Measurements from ENCODE around the gene EMC6. TPM values are rescaled to one million over a fixed set of nuclear protein-coding genes. Genes with fewer than 3 reads are reported as not detected.

Gene EMC6
- total RNA-seq, 2 donors from 2014 or later, result 12.7 to 31.8 TPM

DNA sequence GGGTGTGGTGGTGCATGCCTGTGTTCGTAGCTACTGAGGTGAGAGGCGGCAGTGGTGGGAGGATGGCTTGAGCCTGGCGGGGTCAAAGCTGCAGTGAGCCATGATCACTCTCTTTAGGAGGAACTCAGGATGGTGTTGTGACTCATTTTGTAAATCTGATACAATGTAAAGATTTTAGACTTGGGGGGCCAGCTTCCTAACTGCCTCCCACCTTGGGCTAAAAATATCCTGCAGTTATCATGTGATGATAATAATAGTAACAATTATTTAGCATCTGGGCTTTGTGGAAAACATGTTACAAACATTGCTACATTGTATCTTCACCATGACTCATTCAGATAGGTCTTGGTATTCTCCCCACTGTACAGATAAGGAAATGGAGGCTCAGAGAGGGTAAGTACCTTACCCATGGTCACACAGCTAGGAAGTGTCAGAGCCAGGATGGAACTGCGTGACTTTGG is 24.7 kb upstream of the EMC6 start:
- Histone ChIP-seq H3K36me3 (no peaks in the 10 kb centered on the region), H3K4me1 (replicated peaks) (no peaks in the 10 kb centered on the region), H3K27ac (no peak overlapping the region), H3K9me3 (no peaks in the 10 kb centered on the region), H3K4me3 (no peak overlapping the region), H3K27me3 (replicated peaks; ENCODE audit: insufficient read depth) (no peaks in the 10 kb centered on the region)
- no peak for DNase-seq (ENCODE audit: low spot score)
- TF ChIP-seq POLR2A (IDR thresholded peaks at IDR 0.05), result no peak
- intact Hi-C loops (cut with DNase I), result loop anchor here (10.0 kb wide), 1 partner anchor 599 kb away; no protein-coding TSS in a partner anchor
- 92% methylated on average over 4 of the region's 4 CpGs for WGBS

DNA sequence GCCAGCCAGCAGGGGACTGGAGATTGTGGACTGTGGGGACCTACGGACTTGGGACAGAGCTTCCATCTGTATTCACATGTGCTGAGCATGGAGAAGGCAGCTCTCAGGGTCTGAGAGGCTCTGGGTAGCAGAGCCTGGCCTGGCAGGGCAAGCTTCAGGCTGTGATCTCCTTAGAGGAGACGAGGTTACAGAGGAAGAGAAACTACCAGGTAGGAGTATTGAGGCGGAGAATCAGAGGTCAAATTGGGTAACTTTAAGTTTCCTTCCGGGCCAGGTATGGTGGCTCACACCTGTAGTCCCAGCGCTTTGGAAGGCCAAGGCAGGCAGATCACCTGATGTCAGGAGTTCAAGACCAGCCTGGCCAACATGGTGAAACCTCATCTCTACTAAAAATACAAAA is 23.3 kb upstream of the EMC6 start:
- Histone ChIP-seq H3K27me3 (replicated peaks; ENCODE audit: insufficient read depth) (no peaks in the 10 kb centered on the region), H3K4me3 (no peak overlapping the region), H3K27ac (no peak overlapping the region), H3K4me1 (replicated peaks) (no peaks in the 10 kb centered on the region), H3K9me3 (no peaks in the 10 kb centered on the region), H3K36me3 (no peaks in the 10 kb centered on the region)
- intact Hi-C loops (cut with DNase I), result loop anchor here (10.0 kb wide), 1 partner anchor 601 kb away; no protein-coding TSS in a partner anchor
- TF ChIP-seq, protein P1, sequence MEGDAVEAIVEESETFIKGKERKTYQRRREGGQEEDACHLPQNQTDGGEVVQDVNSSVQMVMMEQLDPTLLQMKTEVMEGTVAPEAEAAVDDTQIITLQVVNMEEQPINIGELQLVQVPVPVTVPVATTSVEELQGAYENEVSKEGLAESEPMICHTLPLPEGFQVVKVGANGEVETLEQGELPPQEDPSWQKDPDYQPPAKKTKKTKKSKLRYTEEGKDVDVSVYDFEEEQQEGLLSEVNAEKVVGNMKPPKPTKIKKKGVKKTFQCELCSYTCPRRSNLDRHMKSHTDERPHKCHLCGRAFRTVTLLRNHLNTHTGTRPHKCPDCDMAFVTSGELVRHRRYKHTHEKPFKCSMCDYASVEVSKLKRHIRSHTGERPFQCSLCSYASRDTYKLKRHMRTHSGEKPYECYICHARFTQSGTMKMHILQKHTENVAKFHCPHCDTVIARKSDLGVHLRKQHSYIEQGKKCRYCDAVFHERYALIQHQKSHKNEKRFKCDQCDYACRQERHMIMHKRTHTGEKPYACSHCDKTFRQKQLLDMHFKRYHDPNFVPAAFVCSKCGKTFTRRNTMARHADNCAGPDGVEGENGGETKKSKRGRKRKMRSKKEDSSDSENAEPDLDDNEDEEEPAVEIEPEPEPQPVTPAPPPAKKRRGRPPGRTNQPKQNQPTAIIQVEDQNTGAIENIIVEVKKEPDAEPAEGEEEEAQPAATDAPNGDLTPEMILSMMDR (IDR thresholded peaks at IDR 0.05), result no peak
- TF ChIP-seq POLR2A (IDR thresholded peaks at IDR 0.05) (no peak), POLR2AphosphoS5 (IDR thresholded peaks at IDR 0.05) (no peak)
- 58% methylated on average over 5 of the region's 5 CpGs for WGBS
- DNase-seq (ENCODE audit: low spot score), result no peak

DNA sequence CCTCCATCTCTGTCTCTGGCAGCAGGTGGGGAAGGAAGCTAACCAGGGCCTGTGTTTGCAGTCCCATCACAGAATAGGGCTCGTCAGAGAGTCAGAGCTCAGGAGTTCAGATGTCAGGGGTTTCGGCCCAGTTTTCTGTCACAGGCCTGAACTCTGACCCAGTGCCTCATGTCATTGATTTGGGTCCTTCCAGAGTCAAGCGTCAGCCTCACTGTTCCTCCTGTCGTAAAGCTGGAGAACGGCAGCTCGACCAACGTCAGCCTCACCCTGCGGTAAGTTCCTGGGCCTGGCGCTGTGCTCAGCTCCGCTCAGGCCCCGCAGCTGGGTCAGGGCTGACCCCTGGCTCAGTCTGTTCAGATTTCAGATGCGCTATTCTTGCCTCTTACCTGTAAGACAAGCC is 21.4 kb upstream of the EMC6 start:
- intact Hi-C loops (cut with DNase I), result loop anchor here (10.0 kb wide), 1 partner anchor 602 kb away; no protein-coding TSS in a partner anchor
- no peak overlapping the region for H3K27ac ChIP-seq
- H3K4me1 ChIP-seq (replicated peaks), result no peaks in the 10 kb centered on the region
- no peaks in the 10 kb centered on the region for H3K9me3 ChIP-seq
- 90% methylated on average over 5 of the region's 12 CpGs for WGBS
- no peak for DNase-seq (ENCODE audit: low spot score)
- no peaks in the 10 kb centered on the region for H3K27me3 ChIP-seq (replicated peaks; ENCODE audit: insufficient read depth)
- H3K36me3 ChIP-seq, result no peaks in the 10 kb centered on the region
- TF ChIP-seq POLR2AphosphoS5 (IDR thresholded peaks at IDR 0.05) (no peak), POLR2A (IDR thresholded peaks at IDR 0.05) (no peak)
- TF ChIP-seq, protein P1 (IDR thresholded peaks at IDR 0.05), result no peak
- H3K4me3 ChIP-seq, result no peak overlapping the region

DNA sequence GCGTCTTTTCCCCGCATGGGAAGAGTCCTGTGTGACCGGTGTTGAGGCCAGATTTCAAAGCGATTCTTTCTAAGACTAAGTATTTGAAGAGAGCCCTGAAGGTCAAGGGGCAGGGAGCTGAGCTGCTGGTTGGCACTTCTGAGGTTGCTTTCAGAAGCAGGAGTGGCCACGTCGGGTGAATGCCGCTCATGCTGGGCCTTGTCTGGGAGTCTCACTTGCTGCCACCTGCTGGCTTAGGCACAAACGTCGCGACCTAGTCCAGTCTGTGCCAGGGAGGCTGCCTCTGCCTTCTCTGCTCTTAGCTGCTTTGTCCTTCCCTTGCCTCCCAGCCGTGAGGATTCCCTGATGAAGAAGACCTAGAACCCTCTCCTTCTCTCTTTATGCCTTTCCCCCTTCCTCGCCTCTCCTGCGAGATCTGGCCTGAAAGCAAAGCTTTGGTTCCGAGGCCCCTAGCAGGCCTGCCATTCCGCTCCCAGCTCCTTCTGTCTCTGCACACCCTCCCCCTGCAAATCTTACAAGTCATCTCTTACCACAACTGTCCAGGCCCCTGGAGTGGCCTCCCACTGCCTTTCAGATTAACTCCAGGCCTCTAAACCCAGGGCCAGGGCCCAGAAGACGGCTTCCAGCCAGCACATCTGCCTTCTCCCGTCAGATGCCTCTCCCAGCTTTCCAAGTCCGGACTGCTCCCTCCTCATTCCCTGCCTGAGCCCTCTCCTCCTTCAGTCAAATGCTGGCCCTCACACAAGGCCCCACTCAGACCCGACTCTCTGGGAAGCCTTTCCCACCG is 20.6 kb upstream of the EMC6 start:
- TF ChIP-seq, protein P1 (IDR thresholded peaks at IDR 0.05), result peak in 3 of 4 experiments; percentile 22 to 47 (median 24)
- no peak for TF ChIP-seq POLR2A (IDR thresholded peaks at IDR 0.05)
- no peaks in the 10 kb centered on the region for H3K36me3 ChIP-seq
- H3K27ac ChIP-seq, result no peak overlapping the region
- H3K4me3 ChIP-seq, result no peak overlapping the region
- DNase-seq (ENCODE audit: low spot score), result peak; percentile 32
- intact Hi-C loops (cut with DNase I), result loop anchor here (10.0 kb wide), 1 partner anchor 603 kb away; no protein-coding TSS in a partner anchor
- H3K9me3 ChIP-seq, result no peaks in the 10 kb centered on the region
- no peaks in the 10 kb centered on the region for H3K27me3 ChIP-seq (replicated peaks; ENCODE audit: insufficient read depth)
- no peaks in the 10 kb centered on the region for H3K4me1 ChIP-seq (replicated peaks)
- 66% methylated on average over 20 of the region's 20 CpGs for WGBS

DNA sequence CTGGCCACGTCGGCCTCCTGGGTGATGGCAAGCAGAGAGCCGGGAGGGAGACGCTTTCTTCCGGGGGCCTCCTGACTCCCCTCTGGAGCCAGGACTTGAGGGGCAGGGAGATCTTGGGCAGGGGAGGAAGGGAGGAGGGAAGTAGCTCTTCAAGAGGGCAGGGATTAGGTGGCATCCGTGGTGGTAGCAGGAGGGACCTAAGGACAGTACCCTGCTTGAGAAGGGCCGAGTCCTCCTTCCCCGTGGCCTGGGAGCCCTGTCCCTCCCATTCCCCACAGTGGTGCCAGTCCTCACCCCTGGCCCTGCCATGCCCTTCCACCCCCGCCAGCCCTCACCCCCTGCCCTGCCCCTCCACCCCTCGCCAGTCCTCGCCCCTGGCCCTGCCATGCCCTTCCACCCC is 12.8 kb upstream of the EMC6 start:
- TF ChIP-seq, protein P1 (IDR thresholded peaks at IDR 0.05), result no peak
- TF ChIP-seq POLR2A (IDR thresholded peaks at IDR 0.05) (no peak), POLR2AphosphoS5 (IDR thresholded peaks at IDR 0.05) (no peak)
- intact Hi-C loops (cut with DNase I), result no loop called here
- no peaks in the 10 kb centered on the region for H3K36me3 ChIP-seq
- no peaks in the 10 kb centered on the region for H3K4me1 ChIP-seq (replicated peaks)
- DNase-seq (ENCODE audit: low spot score), result no peak
- H3K9me3 ChIP-seq, result no peaks in the 10 kb centered on the region
- 89% methylated on average over 11 of the region's 11 CpGs for WGBS
- H3K4me3 ChIP-seq, result no peak overlapping the region
- no peaks in the 10 kb centered on the region for H3K27me3 ChIP-seq (replicated peaks; ENCODE audit: insufficient read depth)
- H3K27ac ChIP-seq, result no peak overlapping the region
